HepG2 (cell line): ENCODE results near the gene CUL9. TPM values are rescaled to one million over a fixed set of nuclear protein-coding genes. Genes with fewer than 3 reads are reported as not detected.
A peak's percentile ranks its signal among the peaks of the same experiment; 100 is the strongest.

Experiments
- ATAC-seq: fragments of 200-7000 bp; cut with Tn5 transposase; 3 replicates; pipeline ENCODE4 v1.9.1; 2020; ENCODE audit warnings: mild to moderate bottlenecking, moderate library complexity
- BruUV-seq: library from RNA; stranded (reverse); fragments of 400-500 nt; replicated peaks from 2 replicates; lab custom pipeline; 2021; lab: Mats Ljungman, UMichigan
- CTCF ChIA-PET: fragments of 300-600 bp; formaldehyde crosslinking; extraction: SDS; loops from one replicate; lab custom pipeline; 2021; ENCODE audit warnings: low total read pairs, inconsistent platforms, low intra/inter-chr PET ratio; lab: Yijun Ruan, JAX
- POLR2A ChIA-PET: fragments of 350-600 bp; sonication (Branson Sonifier 250); formaldehyde crosslinking; loops from one replicate; lab custom pipeline; 2020; ENCODE audit warnings: antibody characterized with exemption, inconsistent platforms; lab: Yijun Ruan, JAX
- DNase-seq: peaks from one replicate; pipeline ENCODE4 v3.0.0-alpha.2; 2015; ENCODE audit warnings: low spot score
- FAIRE-seq: peaks from 3 replicates; lab custom pipeline; 2011; peaks lifted over from hg19 to GRCh38; lab: Jason Lieb, UNC
- H2AFZ ChIP-seq: one replicate; pipeline ENCODE4 v1.6.1; 2011; ENCODE audit warnings: low read length, inconsistent platforms
- H3K27ac ChIP-seq: fragments of 300-600 bp; 3 replicates; pipeline ENCODE4 v1.8.0; 2011; ENCODE audit warnings: mixed run types, mild to moderate bottlenecking, mixed read lengths, low read length, inconsistent platforms; ENCODE audit not compliant: insufficient read depth; ENCODE audit errors: extremely low read length
- H3K27me3 ChIP-seq, 2 experiments: fragments of 200-600 bp in 1 of 2; 2 replicates in 1 of 2; 3 replicates in 1 of 2; pipeline versions ENCODE4 v1.6.0 to v1.8.0; 2011; ENCODE audit warnings: low read length in 2 of 2, mild to moderate bottlenecking in 2 of 2, moderate library complexity in 2 of 2, inconsistent platforms in 1 of 2; ENCODE audit not compliant: insufficient read depth in 2 of 2, control insufficient read depth in 1 of 2
- H3K36me3 ChIP-seq, 2 experiments: fragments of 200-600 bp in 1 of 2; replicated peaks in 1 of 2; 2 replicates in 1 of 2; 3 replicates in 1 of 2; pipeline versions ENCODE4 v1.5.1 to v1.8.0; 2011; ENCODE audit warnings: low read length in 2 of 2, inconsistent platforms in 1 of 2; ENCODE audit not compliant: insufficient read depth in 2 of 2, control insufficient read depth in 1 of 2
- H3K4me1 ChIP-seq: 2 replicates; pipeline ENCODE4 v1.5.1; 2012; ENCODE audit warnings: low read length, inconsistent platforms; ENCODE audit not compliant: insufficient read depth
- H3K4me2 ChIP-seq: 2 replicates; pipeline ENCODE4 v1.6.0; 2011; ENCODE audit warnings: low read depth, low read length, inconsistent platforms
- H3K4me3 ChIP-seq, 3 experiments: fragments of 200-600 bp in 1 of 3; sonication (generic), shearing (Covaris generic) in 1 of 3; replicated peaks in 1 of 3; 2 replicates each; pipeline ENCODE4 v1.5.1; 2011 to 2016; ENCODE audit warnings: low read length in 3 of 3, inconsistent platforms in 2 of 3, low read depth in 2 of 3, mild to moderate bottlenecking in 2 of 3, control low read depth in 1 of 3, mixed read lengths in 1 of 3; ENCODE audit not compliant: insufficient read depth in 1 of 3
- H3K79me2 ChIP-seq: one replicate; pipeline ENCODE4 v1.6.1; 2011; ENCODE audit warnings: low read length, inconsistent platforms; ENCODE audit not compliant: insufficient read depth
- H3K9ac ChIP-seq: 2 replicates; pipeline ENCODE4 v1.6.0; 2011; ENCODE audit warnings: mild to moderate bottlenecking, low read depth, low read length, inconsistent platforms; ENCODE audit not compliant: insufficient read depth
- H3K9me3 ChIP-seq: 2 replicates; pipeline ENCODE4 v1.5.1; 2012; ENCODE audit warnings: mild to moderate bottlenecking, low read length
- H4K20me1 ChIP-seq: 2 replicates; pipeline ENCODE4 v1.6.0; 2011; ENCODE audit warnings: inconsistent platforms, mild to moderate bottlenecking, low read length, moderate library complexity; ENCODE audit not compliant: insufficient read depth
- HNF4A ChIP-seq: sonication (generic); formaldehyde crosslinking; IDR thresholded peaks from 2 replicates; pipeline ENCODE4 v1.4.0; 2020; ENCODE audit warnings: missing genetic modification reagents
- POLR2A ChIP-seq, 2 experiments: IDR thresholded peaks; 2 replicates each; pipeline ENCODE4 v1.6.1; 2011; ENCODE audit warnings: low read depth in 2 of 2, low read length in 2 of 2, mild to moderate bottlenecking in 1 of 2, moderate library complexity in 1 of 2; ENCODE audit not compliant: insufficient read depth in 1 of 2
- RXRA ChIP-seq: sonication (generic); formaldehyde crosslinking; IDR thresholded peaks from 2 replicates; pipeline ENCODE4 v1.5.1; 2020; ENCODE audit warnings: missing genetic modification reagents
- SMYD3 ChIP-seq: sonication (generic); formaldehyde crosslinking; IDR thresholded peaks from 2 replicates; pipeline ENCODE4 v1.8.1; 2023; ENCODE audit warnings: mild to moderate bottlenecking, missing genetic modification reagents
- SNRNP70 ChIP-seq: fragments of 200-400 bp; formaldehyde crosslinking; IDR thresholded peaks from 2 replicates; pipeline ENCODE4 v1.6.1; 2017; ENCODE audit warnings: mild to moderate bottlenecking, low read depth, low read length, moderate library complexity
- ZNF792 ChIP-seq: IDR thresholded peaks from 2 replicates; pipeline ENCODE4 v1.6.1; 2016
- WGBS: methylation state at CpG from one replicate; pipeline ENCODE4 v1.1.6; 2017; ENCODE audit warnings: low lambda C conversion rate; 5-methylcytosine and 5-hydroxymethylcytosine counted together
- in situ Hi-C: cut with HindIII; loops from 2 replicates; pipeline ENCODE4 v1.10.0; 2017; ENCODE audit warnings: low pct_unique_long_range_greater_than_20kb; ENCODE audit not compliant: extremely low pct_ligation_motif_present
- intact Hi-C: fragments of 100-400 bp; cut with micrococcal nuclease; formaldehyde crosslinking; loops from one replicate; pipeline ENCODE4 v1.10.0; 2022; ENCODE audit not compliant: unreplicated experiment
- polyA plus RNA-seq, 8 experiments: library from polyadenylated mRNA; depleted of rRNA in 3 of 8; stranded (reverse) in 7 of 8; unstranded in 1 of 8; fragments of >200 nt; fragmentation: Illumina TruSeq in 4 of 8; extraction: Trizol in 4 of 8; gene quantifications; 2 replicates each; pipeline versions ENCODE4 v1.2.1 to v1.2.3, GENCODE V29; 2011 to 2016; ENCODE audit warnings: low read depth in 4 of 8, missing spikeins in 1 of 8, mixed read lengths in 1 of 8; ENCODE audit not compliant: insufficient read depth in 1 of 8
- total RNA-seq, 5 experiments: library from RNA; depleted of rRNA; stranded (reverse); fragments of >200 nt; fragmentation: Illumina TruSeq; extraction: Trizol; gene quantifications; 2 replicates each; pipeline ENCODE4 v1.2.3, GENCODE V29; 2016; ENCODE audit warnings: low read depth in 1 of 5
- TF ChIP-seq, protein P1 (sequence below): sonication (generic); formaldehyde crosslinking; IDR thresholded peaks from 2 replicates; pipeline ENCODE4 v1.5.0; 2020; ENCODE audit warnings: mild to moderate bottlenecking, missing genetic modification reagents
- TF ChIP-seq, protein P2 (sequence below): IDR thresholded peaks from 2 replicates; pipeline ENCODE4 v1.6.1; 2016; ENCODE audit warnings: missing biosample characterization, missing genetic modification reagents, low read depth

CUL9 gene
- total and polyA plus RNA-seq, 2 of the 13 experiments (the other 11 are each of a cell fraction or from before 2014, with no cell fraction given): 11.4 to 13.7 TPM

DNA sequence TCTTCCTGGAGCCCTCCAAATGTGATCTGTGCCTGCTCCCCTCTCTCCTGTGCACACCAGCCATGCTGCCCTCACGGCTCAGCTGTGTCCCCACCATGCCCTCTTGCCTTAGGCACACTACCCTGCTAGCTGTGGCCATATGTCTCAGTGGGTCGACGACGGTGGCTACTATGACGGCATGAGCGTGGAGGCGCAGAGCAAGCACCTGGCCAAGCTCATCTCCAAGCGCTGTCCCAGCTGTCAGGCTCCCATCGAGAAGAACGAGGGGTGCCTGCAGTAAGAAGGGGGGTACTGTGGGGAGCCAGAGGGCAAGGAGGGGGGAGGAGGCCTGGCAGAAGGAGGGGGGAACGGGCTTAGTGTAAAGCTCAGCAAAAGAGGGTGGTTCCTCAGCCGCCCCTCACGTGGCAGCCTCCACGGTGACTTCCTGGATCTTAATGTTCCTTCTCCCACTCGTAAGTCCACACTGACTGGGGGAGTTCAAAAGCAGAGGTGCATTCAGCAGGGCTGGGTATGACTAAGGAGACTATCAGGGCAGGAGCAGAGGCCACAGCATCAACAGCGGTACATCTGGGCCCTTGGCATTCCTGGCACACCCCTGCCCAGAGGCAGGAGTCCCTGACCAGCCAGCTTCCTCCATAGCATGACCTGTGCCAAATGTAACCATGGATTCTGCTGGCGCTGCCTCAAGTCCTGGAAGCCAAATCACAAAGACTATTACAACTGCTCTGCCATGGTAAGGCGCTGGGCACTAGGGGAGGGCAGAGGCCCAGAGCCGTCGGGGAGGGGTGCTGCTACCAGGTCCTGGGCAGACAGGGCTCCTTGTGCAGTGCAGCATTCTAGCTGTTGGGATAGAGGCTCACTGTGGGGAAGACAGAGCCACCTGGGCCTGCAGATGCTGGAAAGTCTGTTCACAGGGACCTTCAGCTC lies 39.3 kb downstream of the CUL9 start:
- Histone ChIP-seq H3K27ac (no peak overlapping the region), H3K27me3 (no peaks in the 10 kb centered on the region), H3K9ac (no peak overlapping the region), H3K4me3 (no peak overlapping the region), H3K4me1 (peaks cover 9% of the 10 kb centered on the region; the same call in 1 of the 2 replicates), H2AFZ (no peak overlapping the region), H3K79me2 (no peaks in the 10 kb centered on the region), H3K9me3 (no peaks in the 10 kb centered on the region), H4K20me1 (no peaks in the 10 kb centered on the region), H3K36me3 (peaks cover 0 to 12% of the 10 kb centered on the region in 2 experiments; a peak in 1 of 5 replicates), H3K4me2 (no peak overlapping the region)
- no peak for TF ChIP-seq ZNF792 (CRISPR knock-in tag)
- no peak for TF ChIP-seq SMYD3 (CRISPR knock-in tag)
- TF ChIP-seq, protein P1, sequence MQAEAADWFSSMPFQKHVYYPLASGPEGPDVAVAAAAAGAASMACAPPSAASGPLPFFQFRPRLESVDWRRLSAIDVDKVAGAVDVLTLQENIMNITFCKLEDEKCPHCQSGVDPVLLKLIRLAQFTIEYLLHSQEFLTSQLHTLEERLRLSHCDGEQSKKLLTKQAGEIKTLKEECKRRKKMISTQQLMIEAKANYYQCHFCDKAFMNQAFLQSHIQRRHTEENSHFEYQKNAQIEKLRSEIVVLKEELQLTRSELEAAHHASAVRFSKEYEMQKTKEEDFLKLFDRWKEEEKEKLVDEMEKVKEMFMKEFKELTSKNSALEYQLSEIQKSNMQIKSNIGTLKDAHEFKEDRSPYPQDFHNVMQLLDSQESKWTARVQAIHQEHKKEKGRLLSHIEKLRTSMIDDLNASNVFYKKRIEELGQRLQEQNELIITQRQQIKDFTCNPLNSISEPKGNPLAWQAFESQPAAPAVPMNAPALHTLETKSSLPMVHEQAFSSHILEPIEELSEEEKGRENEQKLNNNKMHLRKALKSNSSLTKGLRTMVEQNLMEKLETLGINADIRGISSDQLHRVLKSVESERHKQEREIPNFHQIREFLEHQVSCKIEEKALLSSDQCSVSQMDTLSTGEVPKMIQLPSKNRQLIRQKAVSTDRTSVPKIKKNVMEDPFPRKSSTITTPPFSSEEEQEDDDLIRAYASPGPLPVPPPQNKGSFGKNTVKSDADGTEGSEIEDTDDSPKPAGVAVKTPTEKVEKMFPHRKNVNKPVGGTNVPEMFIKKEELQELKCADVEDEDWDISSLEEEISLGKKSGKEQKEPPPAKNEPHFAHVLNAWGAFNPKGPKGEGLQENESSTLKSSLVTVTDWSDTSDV (CRISPR knock-in tag): 0 out of 2 replicates have a peak, but pooled peaks have one; percentile 18
- no peak for TF ChIP-seq HNF4A (CRISPR knock-in tag)
- peak in 1 of 2 experiments; percentile 25; a peak in 2 of 4 replicates for TF ChIP-seq POLR2A (IDR thresholded peaks at IDR 0.05; ENCODE audit: insufficient read depth in 1 of 2, low read depth in 2 of 2, low read length in 2 of 2)
- no peak for TF ChIP-seq RXRA
- no peak for TF ChIP-seq SNRNP70
- TF ChIP-seq, protein P2, sequence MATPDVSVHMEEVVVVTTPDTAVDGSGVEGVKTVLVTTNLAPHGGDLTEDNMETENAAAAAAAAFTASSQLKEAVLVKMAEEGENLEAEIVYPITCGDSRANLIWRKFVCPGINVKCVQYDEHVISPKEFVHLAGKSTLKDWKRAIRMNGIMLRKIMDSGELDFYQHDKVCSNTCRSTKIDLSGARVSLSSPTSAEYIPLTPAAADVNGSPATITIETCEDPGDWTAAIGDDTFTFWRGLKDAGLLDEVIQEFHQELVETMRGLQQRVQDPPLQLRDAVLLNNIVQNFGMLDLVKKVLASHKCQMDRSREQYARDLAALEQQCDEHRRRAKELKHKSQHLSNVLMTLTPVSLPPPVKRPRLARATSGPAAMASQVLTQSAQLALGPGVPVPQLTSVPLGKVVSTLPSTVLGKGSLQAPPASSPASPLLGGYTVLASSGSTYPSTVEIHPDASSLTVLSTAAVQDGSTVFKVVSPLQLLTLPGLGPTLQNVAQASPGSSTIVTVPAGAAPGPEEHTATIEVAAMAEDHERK: no peak
- DNase-seq (no peak), ATAC-seq (peak; percentile 5; the same call in 2 of the 3 replicates), FAIRE-seq (no peak)
- ChIA-PET POLR2A (interaction anchor here (0.6 to 1.3 kb wide), 3 partner anchors 8 to 47 kb away, joined by 3 to 11 read pairs (median 4); partner anchors contain the start of gene DNPH1), CTCF (no interaction called here)
- intact Hi-C loops (no loop called here), in situ Hi-C loops (no loop called here)
- no TSS peak for BruUV-seq
- 92% methylated on average over 20 of the region's 20 CpGs for WGBS
